Measurements from ENCODE around the gene ADGRB3. TPM values are rescaled to one million over a fixed set of nuclear protein-coding genes. Genes with fewer than 3 reads are reported as not detected.
"Not testable (repeated sequence)": the region's sequence is repeated elsewhere in the genome, so short reads cannot be mapped to it uniquely, and the experiment has no call there.

The ADGRB3 gene
- total and polyA plus RNA-seq, 7 donors, result 0.10 to 0.39 (median 0.21) TPM; not detected in 1

GRCh38 chr6:68776354-68776753, 141.3 kb downstream of the ADGRB3 start:
- no peak for TF ChIP-seq CTCF (IDR thresholded peaks at IDR 0.05)
- H3K4me1 ChIP-seq, result no peaks in the 10 kb centered on the region
- H3K27me3 ChIP-seq (ENCODE audit: insufficient read depth in 3 of 3, low read length in 2 of 3), result no peaks in the 10 kb centered on the region
- ATAC-seq (no peak), DNase-seq (no peak)
- intact Hi-C loops (cut with DNase I), result no loop called here
- H3K27ac ChIP-seq, result no peak overlapping the region
- H3K9me3 ChIP-seq, result no peaks in the 10 kb centered on the region
- no peak overlapping the region for H3K4me3 ChIP-seq
- WGBS, 3 donors, result 50 to 54% (median 52%) methylated on average over 2 of the region's 2 CpGs
- no peaks in the 10 kb centered on the region for H3K36me3 ChIP-seq (ENCODE audit: insufficient read depth in 1 of 2, low read depth in 1 of 2)

DNA sequence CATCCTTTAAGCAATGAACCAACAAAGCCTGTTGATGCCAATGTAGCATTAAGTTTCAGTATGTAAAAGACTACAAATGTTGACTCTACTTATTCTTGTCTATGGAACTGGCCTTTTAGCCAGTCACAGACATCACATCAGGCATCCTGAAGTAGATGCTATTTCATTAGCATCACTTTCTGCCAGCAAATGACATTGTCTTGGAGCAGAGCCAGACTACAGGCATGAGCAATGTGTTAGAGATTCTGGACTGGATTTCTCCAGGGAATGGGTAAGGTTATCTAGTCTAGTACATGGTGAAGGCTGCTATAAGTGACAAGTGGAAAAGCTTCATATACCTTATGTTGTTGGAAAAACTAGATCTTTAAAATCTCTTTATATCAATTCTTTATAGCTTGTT, 142.9 kb downstream of the ADGRB3 start:
- TF ChIP-seq CTCF (IDR thresholded peaks at IDR 0.05), result no peak
- DNase-seq (no peak), ATAC-seq (peak in 1 of 4 donors; percentile 30)
- Histone ChIP-seq H3K27me3 (ENCODE audit: insufficient read depth in 3 of 3, low read length in 2 of 3) (no peaks in the 10 kb centered on the region), H3K27ac (no peak overlapping the region), H3K9me3 (no peaks in the 10 kb centered on the region), H3K4me1 (no peaks in the 10 kb centered on the region), H3K36me3 (ENCODE audit: insufficient read depth in 1 of 2, low read depth in 1 of 2) (no peaks in the 10 kb centered on the region), H3K4me3 (no peak overlapping the region)
- intact Hi-C loops (cut with DNase I), result loop anchor here in 1 of 2 donors (1.0 to 2.0 kb wide), 2 partner anchors 21 to 139 kb away; no protein-coding TSS in a partner anchor

DNA sequence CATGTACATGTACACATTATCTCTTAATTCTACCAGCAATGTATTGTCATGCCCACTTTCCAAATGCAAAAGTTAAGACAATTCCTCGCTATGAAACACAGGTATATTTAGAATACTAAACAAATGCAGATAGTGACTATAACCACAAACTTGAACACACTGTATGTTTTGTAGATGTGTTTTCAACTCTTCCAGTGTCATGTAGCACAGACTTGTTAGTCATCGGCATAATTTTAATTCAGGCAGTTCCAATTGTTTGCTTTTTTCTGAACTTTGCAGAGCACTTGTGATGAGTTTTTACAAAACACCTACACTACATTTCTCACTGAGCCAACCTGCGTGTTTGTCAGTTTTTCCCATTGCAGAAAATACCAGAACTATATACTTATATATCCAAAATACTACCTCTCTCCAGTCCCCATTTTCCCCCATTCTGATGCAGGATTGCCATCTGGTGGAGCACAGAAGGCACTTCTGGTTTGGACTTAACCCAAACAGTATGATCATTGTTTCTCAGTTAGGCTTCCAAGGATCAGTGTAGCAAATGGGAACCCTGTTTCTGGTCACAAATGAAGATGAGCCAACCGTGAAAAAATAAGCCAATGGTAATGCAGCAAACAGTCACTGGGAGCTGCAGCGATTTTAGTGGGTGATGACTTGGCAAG, 143.4 kb downstream of the ADGRB3 start:
- WGBS, 3 donors, result 41 to 45% (median 42%) methylated on average over 5 of the region's 5 CpGs
- Histone ChIP-seq H3K27ac (no peak overlapping the region), H3K27me3 (ENCODE audit: insufficient read depth in 3 of 3, low read length in 2 of 3) (no peaks in the 10 kb centered on the region), H3K4me3 (no peak overlapping the region), H3K36me3 (ENCODE audit: insufficient read depth in 1 of 2, low read depth in 1 of 2) (no peaks in the 10 kb centered on the region), H3K4me1 (no peaks in the 10 kb centered on the region), H3K9me3 (no peaks in the 10 kb centered on the region)
- intact Hi-C loops (cut with DNase I), result loop anchor here in 1 of 2 donors (1.0 to 2.0 kb wide), 2 partner anchors 21 to 140 kb away; no protein-coding TSS in a partner anchor
- TF ChIP-seq CTCF (IDR thresholded peaks at IDR 0.05), result peak; percentile 54
- DNase-seq, result no peak
- peak in 1 of 4 donors; percentile 61 for ATAC-seq

- no peak overlapping the region for H3K27ac ChIP-seq
- H3K36me3 ChIP-seq (ENCODE audit: insufficient read depth in 1 of 2, low read depth in 1 of 2), result no peaks in the 10 kb centered on the region
- DNase-seq (no peak), ATAC-seq (no peak)
- no peaks in the 10 kb centered on the region for H3K27me3 ChIP-seq (ENCODE audit: insufficient read depth in 3 of 3, low read length in 2 of 3)
- no peaks in the 10 kb centered on the region for H3K9me3 ChIP-seq
- no peak for TF ChIP-seq CTCF (IDR thresholded peaks at IDR 0.05)
- 17 to 29% (median 22%) methylated on average over 2 of the region's 2 CpGs for WGBS, 3 donors
- H3K4me3 ChIP-seq, result no peak overlapping the region
- intact Hi-C loops (cut with DNase I), result loop anchor here in 1 of 2 donors (2.0 kb wide), 1 partner anchor 141 kb away; no protein-coding TSS in a partner anchor
- H3K4me1 ChIP-seq, result no peaks in the 10 kb centered on the region
These were observed 144.3 kb downstream of the ADGRB3 start for GRCh38 chr6:68779366-68779765.

DNA sequence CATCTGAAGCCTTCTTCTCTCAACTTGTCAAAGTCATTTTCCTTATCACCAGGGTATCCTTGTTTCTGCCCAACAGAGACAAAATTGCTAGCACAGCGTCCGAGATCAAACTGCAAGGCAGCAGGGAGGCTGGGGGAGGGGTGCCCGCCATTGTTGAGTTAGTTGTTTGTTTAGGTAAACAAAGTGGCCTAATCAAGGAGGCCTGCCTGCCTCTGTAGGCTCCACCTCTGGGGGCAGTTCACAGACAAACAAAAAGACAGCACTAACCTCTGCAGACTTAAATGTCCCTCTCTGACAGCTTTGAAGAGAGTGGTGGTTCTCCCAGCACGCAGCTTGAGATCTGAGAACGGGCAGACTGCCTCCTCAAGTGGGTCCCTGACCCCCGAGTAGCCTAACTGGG, 155.0 kb downstream of the ADGRB3 start:
- DNase-seq; ATAC-seq; H3K27me3 ChIP-seq (ENCODE audit: insufficient read depth in 3 of 3, low read length in 2 of 3); H3K9me3 ChIP-seq; H3K27ac ChIP-seq; H3K36me3 ChIP-seq (ENCODE audit: insufficient read depth in 1 of 2, low read depth in 1 of 2); H3K4me1 ChIP-seq; intact Hi-C loops (cut with DNase I); H3K4me3 ChIP-seq: not testable (repeated sequence)
- WGBS, 3 donors, result 69 to 77% (median 74%) methylated on average over 5 to 6 of the region's 6 CpGs

GRCh38 chr6:68814976-68815375, 179.9 kb downstream of the ADGRB3 start:
- H3K4me1 ChIP-seq; intact Hi-C loops (cut with DNase I); H3K4me3 ChIP-seq; ATAC-seq; H3K27ac ChIP-seq; H3K27me3 ChIP-seq (ENCODE audit: insufficient read depth in 3 of 3, low read length in 2 of 3); DNase-seq; H3K36me3 ChIP-seq (ENCODE audit: insufficient read depth in 1 of 2, low read depth in 1 of 2); H3K9me3 ChIP-seq: not testable (repeated sequence)
- 72 to 74% (median 72%) methylated on average over 5 of the region's 5 CpGs for WGBS, 3 donors

Measured in psoas muscle (tissue), 8 donors.